T-helper 2 cell (primary cell): ENCODE measurements around the gene IQCN.
A peak's percentile ranks its signal among the peaks of the same experiment; 100 is the strongest.

Source experiments
- DNase-seq, 5 experiments: peaks; one replicate each; pipeline versions ENCODE4 v3.0.0 to v3.0.0-alpha.2; 2012 to 2022

The IQCN gene

DNA sequence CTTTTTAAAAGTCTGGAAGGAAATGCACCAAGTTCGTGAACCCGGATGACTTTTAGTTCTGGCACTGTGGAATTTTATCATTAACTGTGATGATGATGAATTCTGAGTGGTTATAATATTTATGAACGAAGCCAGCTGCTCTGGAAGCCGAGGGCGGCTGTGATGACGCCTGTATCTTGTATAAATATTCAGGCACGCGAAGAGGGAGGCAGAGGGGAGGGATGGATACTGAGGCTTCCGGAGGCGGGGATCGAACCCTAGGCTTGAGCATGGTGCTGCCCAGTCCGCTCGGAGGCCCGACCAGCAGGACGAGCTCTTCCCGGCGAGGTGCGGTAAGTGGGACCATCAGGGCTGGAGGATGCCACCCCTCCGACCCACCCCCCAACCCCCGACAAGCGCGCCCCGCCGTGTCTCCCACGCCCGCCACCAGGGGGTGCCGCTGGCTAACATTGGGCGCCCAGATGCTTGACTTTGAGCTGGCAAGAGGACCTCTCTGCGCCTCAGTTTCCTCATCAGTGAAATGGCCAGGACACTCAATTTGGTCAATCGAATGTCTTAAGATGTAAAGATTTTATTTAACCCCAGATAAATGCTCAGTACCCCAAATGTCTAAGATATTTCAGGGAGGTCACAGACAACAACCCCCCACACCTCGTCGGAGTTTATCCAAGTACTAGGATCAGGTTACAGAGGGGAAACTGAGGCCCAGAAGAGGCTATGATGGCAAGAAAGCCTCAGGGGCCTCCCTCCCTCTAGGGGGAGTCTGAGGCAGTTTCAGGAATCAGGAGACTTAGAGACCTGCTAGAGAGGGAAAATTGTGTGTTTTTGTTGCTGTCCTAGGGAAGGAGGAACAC is 65.9 kb downstream of the IQCN start:
- DNase-seq, result peak in 4 of 5 experiments; percentile 35 to 46 (median 38)
